Astrocyte of the cerebellum (primary cell): ENCODE data around the gene IGF2BP2.

Experiments
- DNase-seq: peaks from one replicate; pipeline ENCODE4 v3.0.0-alpha.2; 2011; ENCODE audit warnings: low read depth
- H3K4me3 ChIP-seq: 2 replicates; pipeline ENCODE4 v1.5.1; 2011; ENCODE audit warnings: mild to moderate bottlenecking, low read depth, low read length, moderate library complexity
- CTCF ChIP-seq: IDR thresholded peaks from 2 replicates; pipeline ENCODE4 v1.5.1; 2012; ENCODE audit warnings: low read length, low read depth, moderate library complexity, mild to moderate bottlenecking; ENCODE audit errors: missing control alignments
- in situ Hi-C: cut with HindIII; loops from 2 replicates; pipeline ENCODE4 v1.10.0; 2017; ENCODE audit warnings: low sequenced_read_pairs

IGF2BP2 gene

GRCh38 chr3:185766329-185767001 is 58.4 kb downstream of the IGF2BP2 start:
- TF ChIP-seq CTCF, result no peak
- no peak for DNase-seq
- in situ Hi-C loops, result no loop called here
- no peak overlapping the region for H3K4me3 ChIP-seq

GRCh38 chr3:185764980-185765370 is 59.9 kb downstream of the IGF2BP2 start:
- DNase-seq, result no peak
- no peak overlapping the region for H3K4me3 ChIP-seq
- TF ChIP-seq CTCF, result no peak
- in situ Hi-C loops, result no loop called here

DNA sequence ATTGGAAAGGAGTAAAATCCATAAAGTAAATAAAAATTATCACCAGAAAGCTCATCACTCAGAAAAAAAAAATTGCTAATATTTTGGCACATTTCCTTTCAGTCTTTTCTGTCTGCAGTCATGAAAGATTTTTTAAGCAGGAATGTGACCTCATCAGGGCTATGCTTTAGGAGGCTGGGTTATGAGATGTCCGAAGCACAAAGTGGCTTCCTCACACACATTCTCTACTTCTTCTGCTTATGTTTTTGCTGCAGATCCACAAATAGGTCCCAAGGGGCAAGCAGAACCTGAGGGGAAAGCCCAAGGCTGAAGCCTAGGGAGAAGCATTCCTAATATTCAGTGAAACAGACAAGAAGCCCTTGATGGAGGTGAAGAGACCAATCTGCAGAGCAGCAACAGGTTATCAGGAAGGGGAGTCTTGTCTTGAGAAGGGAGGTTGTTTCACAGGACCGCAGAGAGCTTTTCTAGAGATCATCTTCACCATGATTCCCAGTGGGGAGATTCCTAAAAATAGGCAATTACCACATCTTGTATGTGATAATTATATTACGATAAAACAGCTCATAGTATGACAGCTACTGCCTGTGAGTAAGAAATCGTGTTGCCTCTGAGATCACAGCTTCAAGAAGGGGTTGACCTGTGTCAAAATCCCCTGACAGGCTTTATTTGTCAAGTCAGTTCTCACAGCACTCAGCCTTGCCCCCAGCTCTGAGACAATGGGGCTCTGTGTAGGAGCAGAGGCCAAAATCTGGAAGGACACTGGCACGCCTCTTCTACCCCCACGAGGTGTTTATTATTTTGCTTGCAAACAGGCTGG is 60.5 kb downstream of the IGF2BP2 start:
- H3K4me3 ChIP-seq, result no peak overlapping the region
- in situ Hi-C loops, result no loop called here
- TF ChIP-seq CTCF, result no peak
- no peak for DNase-seq

DNA sequence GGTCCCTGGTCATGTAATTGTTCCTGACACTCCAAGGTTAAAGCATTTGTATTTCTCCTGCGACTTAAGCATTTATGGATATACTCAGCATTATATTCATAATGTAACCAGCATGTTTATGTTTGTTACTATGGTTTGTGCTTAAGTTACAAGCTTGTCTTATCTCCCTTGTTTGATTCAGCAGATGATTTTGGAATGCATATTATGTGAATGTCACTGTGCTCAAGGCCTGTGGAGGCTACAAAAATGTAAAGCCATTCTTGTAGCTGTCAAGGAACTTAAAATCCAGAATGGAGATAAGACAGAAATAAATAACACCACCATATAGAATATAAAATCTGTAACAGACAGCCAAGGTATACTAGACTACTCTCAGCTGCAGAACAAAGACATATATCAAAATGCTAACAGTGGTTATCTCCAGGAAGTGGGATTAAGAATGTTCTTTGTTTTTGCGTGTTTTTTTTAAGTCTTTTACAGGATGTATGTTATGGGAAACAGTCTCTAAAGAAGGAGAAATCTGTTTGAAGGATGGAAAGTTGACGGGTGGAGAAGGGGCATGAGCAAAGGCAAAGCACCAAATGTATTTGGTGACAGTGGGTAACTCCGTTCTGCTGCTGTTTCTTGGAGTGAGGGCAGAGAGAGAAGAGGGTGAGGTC is 61.4 kb downstream of the IGF2BP2 start:
- TF ChIP-seq CTCF, result no peak
- in situ Hi-C loops, result no loop called here
- H3K4me3 ChIP-seq, result no peak overlapping the region
- DNase-seq, result no peak

DNA sequence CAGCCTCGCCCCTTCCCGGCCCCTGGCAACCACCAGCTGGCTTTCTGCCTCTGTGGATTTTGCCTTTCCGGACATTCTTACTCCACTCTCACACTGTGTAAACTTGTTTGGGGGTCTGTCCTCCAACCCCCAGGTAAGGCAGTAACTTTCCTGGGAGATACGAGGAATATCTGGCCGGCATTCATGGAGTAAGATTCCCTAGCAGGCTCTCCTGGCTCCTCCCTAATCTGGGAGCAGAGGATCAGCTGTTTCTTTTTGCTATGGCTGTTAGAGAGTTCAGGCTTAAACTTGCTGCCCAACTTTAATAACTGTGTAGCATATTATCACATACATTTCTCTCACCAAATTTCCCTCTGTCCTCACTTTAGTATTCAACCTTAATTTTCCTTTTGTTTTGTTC is 64.3 kb downstream of the IGF2BP2 start:
- in situ Hi-C loops, result no loop called here
- DNase-seq, result no peak
- no peak for TF ChIP-seq CTCF
- H3K4me3 ChIP-seq, result peak overlapping the region; percentile 22

DNA sequence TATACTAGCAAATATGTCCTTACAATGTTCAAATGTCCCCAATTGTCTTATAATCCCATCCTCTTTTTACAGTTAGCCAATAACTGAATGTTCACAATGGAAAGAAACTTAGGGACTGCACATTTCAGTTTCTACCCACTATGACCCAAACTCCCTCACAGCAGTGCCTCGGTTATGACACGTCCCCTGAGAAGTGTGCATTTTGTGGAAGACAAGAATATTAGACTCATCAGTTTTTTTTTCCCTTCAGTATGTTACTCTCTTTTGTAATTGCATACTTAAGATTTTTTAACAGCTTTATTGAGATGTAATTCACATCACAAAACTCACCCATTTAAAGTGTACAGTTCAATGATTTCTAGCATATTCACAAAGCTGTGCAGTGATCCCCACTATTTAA is 64.8 kb downstream of the IGF2BP2 start:
- peak overlapping the region; percentile 22 for H3K4me3 ChIP-seq

More for the DNA sequence above, 64.8 kb downstream of the IGF2BP2 start:
- DNase-seq, result no peak
- in situ Hi-C loops, result no loop called here
- TF ChIP-seq CTCF, result no peak
